ENCODE data around the gene SGCD.

Gene SGCD

DNA sequence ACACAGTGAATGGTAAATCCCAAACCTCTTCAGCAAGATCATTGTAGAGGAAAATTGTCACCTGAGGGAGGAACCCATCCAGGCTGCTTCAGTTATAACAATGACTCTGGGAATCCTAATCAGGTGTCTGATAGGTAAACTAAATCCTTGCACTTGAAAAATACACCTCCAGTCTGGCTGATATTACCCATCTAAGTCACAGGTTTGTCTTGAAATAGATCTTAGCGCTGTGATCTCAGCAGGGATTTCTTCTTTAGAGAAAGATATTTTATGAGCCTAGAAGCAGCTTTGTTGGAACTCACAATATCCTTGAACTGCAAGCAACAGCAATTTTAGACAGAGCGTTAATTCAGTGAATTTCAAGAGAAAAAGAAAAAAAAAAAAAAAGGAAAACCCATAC lies 149.7 kb downstream of the SGCD start:
- H3K9me3 ChIP-seq (ENCODE audit: control insufficient read depth, insufficient read depth, low read depth, low read length): no peaks in the 10 kb centered on the region
- H3K36me3 ChIP-seq (ENCODE audit: control insufficient read depth in 2 of 2, insufficient read depth in 1 of 2, low read length in 2 of 2): no peaks in the 10 kb centered on the region
- ChIA-PET POLR2A (no interaction called here), CTCF (interaction anchor here (0.7 kb wide), 1 partner anchor 14 kb away, joined by 3 read pairs; no protein-coding TSS in a partner anchor)
- TF ChIP-seq ZNF23 (tag by site-specific recombination; IDR thresholded peaks at IDR 0.05; ENCODE audit: borderline replicate concordance): no peak
- TF ChIP-seq, protein P1, sequence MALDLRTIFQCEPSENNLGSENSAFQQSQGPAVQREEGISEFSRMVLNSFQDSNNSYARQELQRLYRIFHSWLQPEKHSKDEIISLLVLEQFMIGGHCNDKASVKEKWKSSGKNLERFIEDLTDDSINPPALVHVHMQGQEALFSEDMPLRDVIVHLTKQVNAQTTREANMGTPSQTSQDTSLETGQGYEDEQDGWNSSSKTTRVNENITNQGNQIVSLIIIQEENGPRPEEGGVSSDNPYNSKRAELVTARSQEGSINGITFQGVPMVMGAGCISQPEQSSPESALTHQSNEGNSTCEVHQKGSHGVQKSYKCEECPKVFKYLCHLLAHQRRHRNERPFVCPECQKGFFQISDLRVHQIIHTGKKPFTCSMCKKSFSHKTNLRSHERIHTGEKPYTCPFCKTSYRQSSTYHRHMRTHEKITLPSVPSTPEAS (tag by site-specific recombination; IDR thresholded peaks at IDR 0.05): no peak
- TF ChIP-seq HOXD13 (CRISPR knock-in tag; IDR thresholded peaks at IDR 0.05; ENCODE audit: borderline replicate concordance): no peak
- no peak for TF ChIP-seq OSR2 (tag by site-specific recombination; IDR thresholded peaks at IDR 0.05)
- no peak for TF ChIP-seq ZNF416 (tag by site-specific recombination; IDR thresholded peaks at IDR 0.05)
- TF ChIP-seq, protein P2, sequence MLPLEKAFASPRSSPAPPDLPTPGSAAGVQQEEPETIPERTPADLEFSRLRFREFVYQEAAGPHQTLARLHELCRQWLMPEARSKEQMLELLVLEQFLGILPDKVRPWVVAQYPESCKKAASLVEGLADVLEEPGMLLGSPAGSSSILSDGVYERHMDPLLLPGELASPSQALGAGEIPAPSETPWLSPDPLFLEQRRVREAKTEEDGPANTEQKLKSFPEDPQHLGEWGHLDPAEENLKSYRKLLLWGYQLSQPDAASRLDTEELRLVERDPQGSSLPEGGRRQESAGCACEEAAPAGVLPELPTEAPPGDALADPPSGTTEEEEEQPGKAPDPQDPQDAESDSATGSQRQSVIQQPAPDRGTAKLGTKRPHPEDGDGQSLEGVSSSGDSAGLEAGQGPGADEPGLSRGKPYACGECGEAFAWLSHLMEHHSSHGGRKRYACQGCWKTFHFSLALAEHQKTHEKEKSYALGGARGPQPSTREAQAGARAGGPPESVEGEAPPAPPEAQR (tag by site-specific recombination; IDR thresholded peaks at IDR 0.05): no peak
- TF ChIP-seq, protein P3, sequence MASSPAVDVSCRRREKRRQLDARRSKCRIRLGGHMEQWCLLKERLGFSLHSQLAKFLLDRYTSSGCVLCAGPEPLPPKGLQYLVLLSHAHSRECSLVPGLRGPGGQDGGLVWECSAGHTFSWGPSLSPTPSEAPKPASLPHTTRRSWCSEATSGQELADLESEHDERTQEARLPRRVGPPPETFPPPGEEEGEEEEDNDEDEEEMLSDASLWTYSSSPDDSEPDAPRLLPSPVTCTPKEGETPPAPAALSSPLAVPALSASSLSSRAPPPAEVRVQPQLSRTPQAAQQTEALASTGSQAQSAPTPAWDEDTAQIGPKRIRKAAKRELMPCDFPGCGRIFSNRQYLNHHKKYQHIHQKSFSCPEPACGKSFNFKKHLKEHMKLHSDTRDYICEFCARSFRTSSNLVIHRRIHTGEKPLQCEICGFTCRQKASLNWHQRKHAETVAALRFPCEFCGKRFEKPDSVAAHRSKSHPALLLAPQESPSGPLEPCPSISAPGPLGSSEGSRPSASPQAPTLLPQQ (tag by site-specific recombination; IDR thresholded peaks at IDR 0.05): no peak
- TF ChIP-seq KLF7 (tag by site-specific recombination; IDR thresholded peaks at IDR 0.05; ENCODE audit: borderline replicate concordance): no peak
- TF ChIP-seq ZFP41 (tag by site-specific recombination; IDR thresholded peaks at IDR 0.05; ENCODE audit: borderline replicate concordance): no peak
- TF ChIP-seq, protein P4, sequence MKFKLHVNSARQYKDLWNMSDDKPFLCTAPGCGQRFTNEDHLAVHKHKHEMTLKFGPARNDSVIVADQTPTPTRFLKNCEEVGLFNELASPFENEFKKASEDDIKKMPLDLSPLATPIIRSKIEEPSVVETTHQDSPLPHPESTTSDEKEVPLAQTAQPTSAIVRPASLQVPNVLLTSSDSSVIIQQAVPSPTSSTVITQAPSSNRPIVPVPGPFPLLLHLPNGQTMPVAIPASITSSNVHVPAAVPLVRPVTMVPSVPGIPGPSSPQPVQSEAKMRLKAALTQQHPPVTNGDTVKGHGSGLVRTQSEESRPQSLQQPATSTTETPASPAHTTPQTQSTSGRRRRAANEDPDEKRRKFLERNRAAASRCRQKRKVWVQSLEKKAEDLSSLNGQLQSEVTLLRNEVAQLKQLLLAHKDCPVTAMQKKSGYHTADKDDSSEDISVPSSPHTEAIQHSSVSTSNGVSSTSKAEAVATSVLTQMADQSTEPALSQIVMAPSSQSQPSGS (tag by site-specific recombination; IDR thresholded peaks at IDR 0.05; ENCODE audit: low read depth): no peak
- TF ChIP-seq, protein P5, sequence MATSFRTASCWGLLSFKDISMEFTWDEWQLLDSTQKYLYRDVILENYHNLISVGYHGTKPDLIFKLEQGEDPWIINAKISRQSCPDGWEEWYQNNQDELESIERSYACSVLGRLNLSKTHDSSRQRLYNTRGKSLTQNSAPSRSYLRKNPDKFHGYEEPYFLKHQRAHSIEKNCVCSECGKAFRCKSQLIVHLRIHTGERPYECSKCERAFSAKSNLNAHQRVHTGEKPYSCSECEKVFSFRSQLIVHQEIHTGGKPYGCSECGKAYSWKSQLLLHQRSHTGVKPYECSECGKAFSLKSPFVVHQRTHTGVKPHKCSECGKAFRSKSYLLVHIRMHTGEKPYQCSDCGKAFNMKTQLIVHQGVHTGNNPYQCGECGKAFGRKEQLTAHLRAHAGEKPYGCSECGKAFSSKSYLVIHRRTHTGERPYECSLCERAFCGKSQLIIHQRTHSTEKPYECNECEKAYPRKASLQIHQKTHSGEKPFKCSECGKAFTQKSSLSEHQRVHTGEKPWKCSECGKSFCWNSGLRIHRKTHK (tag by site-specific recombination; IDR thresholded peaks at IDR 0.05): no peak
- TF ChIP-seq ZNF274 (IDR thresholded peaks at IDR 0.05; ENCODE audit: low read length): no peak
- TF ChIP-seq ZNF274 (tag by site-specific recombination; IDR thresholded peaks at IDR 0.05; ENCODE audit: borderline replicate concordance): no peak
- TF ChIP-seq ZNF660 (tag by site-specific recombination; IDR thresholded peaks at IDR 0.05): no peak
- no peak for TF ChIP-seq ZNF843 (tag by site-specific recombination; IDR thresholded peaks at IDR 0.05)
- TF ChIP-seq, protein P6, sequence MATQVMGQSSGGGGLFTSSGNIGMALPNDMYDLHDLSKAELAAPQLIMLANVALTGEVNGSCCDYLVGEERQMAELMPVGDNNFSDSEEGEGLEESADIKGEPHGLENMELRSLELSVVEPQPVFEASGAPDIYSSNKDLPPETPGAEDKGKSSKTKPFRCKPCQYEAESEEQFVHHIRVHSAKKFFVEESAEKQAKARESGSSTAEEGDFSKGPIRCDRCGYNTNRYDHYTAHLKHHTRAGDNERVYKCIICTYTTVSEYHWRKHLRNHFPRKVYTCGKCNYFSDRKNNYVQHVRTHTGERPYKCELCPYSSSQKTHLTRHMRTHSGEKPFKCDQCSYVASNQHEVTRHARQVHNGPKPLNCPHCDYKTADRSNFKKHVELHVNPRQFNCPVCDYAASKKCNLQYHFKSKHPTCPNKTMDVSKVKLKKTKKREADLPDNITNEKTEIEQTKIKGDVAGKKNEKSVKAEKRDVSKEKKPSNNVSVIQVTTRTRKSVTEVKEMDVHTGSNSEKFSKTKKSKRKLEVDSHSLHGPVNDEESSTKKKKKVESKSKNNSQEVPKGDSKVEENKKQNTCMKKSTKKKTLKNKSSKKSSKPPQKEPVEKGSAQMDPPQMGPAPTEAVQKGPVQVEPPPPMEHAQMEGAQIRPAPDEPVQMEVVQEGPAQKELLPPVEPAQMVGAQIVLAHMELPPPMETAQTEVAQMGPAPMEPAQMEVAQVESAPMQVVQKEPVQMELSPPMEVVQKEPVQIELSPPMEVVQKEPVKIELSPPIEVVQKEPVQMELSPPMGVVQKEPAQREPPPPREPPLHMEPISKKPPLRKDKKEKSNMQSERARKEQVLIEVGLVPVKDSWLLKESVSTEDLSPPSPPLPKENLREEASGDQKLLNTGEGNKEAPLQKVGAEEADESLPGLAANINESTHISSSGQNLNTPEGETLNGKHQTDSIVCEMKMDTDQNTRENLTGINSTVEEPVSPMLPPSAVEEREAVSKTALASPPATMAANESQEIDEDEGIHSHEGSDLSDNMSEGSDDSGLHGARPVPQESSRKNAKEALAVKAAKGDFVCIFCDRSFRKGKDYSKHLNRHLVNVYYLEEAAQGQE (tag by site-specific recombination; IDR thresholded peaks at IDR 0.05): no peak
- TF ChIP-seq ZBTB1 (tag by site-specific recombination; IDR thresholded peaks at IDR 0.05): no peak
- no peak overlapping the region for H3K4me3 ChIP-seq (ENCODE audit: low read depth, low read length)
- no peaks in the 10 kb centered on the region for H3K4me1 ChIP-seq (ENCODE audit: control insufficient read depth, insufficient read depth, low read length)
- no peak overlapping the region for H3K27ac ChIP-seq (ENCODE audit: extremely low read depth, low read depth, low read length)

Measured in HEK293 (cell line).